Left ventricle myocardium inferior (tissue), 1 donor: ENCODE measurements around the gene HOXB3. TPM values are rescaled to one million over a fixed set of nuclear protein-coding genes. Genes with fewer than 3 reads are reported as not detected.

Experiments used
- DNase-seq: peaks from one replicate; pipeline ENCODE4 v3.0.0-alpha.2; 2020
- H3K27ac ChIP-seq: fragments of 200-600 bp; replicated peaks from 2 replicates; pipeline ENCODE4 v1.8.0; 2021
- H3K27me3 ChIP-seq: fragments of 200-600 bp; 2 replicates; pipeline ENCODE4 v1.8.0; 2021; ENCODE audit warnings: low read depth
- H3K36me3 ChIP-seq: fragments of 200-600 bp; 2 replicates; pipeline ENCODE4 v1.8.0; 2021
- H3K4me1 ChIP-seq: fragments of 200-600 bp; 2 replicates; pipeline ENCODE4 v1.8.0; 2021
- H3K4me3 ChIP-seq: fragments of 200-600 bp; 2 replicates; pipeline ENCODE4 v1.8.0; 2021; ENCODE audit warnings: mild to moderate bottlenecking, moderate library complexity
- H3K9me3 ChIP-seq: fragments of 200-600 bp; replicated peaks from 2 replicates; pipeline ENCODE4 v1.8.0; 2021
- CTCF ChIP-seq: fragments of 200-600 bp; IDR thresholded peaks from 2 replicates; pipeline ENCODE4 v1.8.0; 2021; ENCODE audit warnings: antibody characterized with exemption, mild to moderate bottlenecking, borderline replicate concordance
- intact Hi-C: fragments of 100-400 bp; cut with micrococcal nuclease; formaldehyde crosslinking; loops from one replicate; pipeline ENCODE4 v1.11.0; 2022
- total RNA-seq: library from RNA; stranded (reverse); fragmentation: NEBNext Ultra II Directional; extraction: Animal tissue kit (Norgen Biotek cat#: 25700); gene quantifications from one replicate; pipeline ENCODE4 v1.2.1, GENCODE V29; 2021
- donor health status: DM: no; HTN: yes; CAD: no; lungs with severe emphysema.

Gene HOXB3
- total RNA-seq, 1 donor from 2014 or later, result 0.91 TPM

- Histone ChIP-seq H3K4me1 (peaks cover 15% of the 10 kb centered on the region), H3K36me3 (no peaks in the 10 kb centered on the region), H3K9me3 (no peaks in the 10 kb centered on the region), H3K4me3 (no peak overlapping the region), H3K27me3 (peaks cover 100% of the 10 kb centered on the region), H3K27ac (no peak overlapping the region)
- no peak for TF ChIP-seq CTCF
- DNase-seq, result no peak
- intact Hi-C loops, result no loop called here
These were observed 44.6 kb upstream of the HOXB3 start for GRCh38 chr17:48634493-48635208.

GRCh38 chr17:48633266-48633677 lies 43.2 kb upstream of the HOXB3 start:
- no peak for TF ChIP-seq CTCF
- Histone ChIP-seq H3K36me3 (no peaks in the 10 kb centered on the region), H3K4me1 (peaks cover 15% of the 10 kb centered on the region), H3K27me3 (peaks cover 100% of the 10 kb centered on the region), H3K27ac (no peak overlapping the region), H3K9me3 (no peaks in the 10 kb centered on the region), H3K4me3 (no peak overlapping the region)
- intact Hi-C loops, result no loop called here
- DNase-seq, result no peak

- peaks cover 15% of the 10 kb centered on the region for H3K4me1 ChIP-seq
- no peak overlapping the region for H3K4me3 ChIP-seq
- H3K27ac ChIP-seq, result no peak overlapping the region
- intact Hi-C loops, result no loop called here
- TF ChIP-seq CTCF, result no peak
- no peak for DNase-seq
- H3K27me3 ChIP-seq, result peaks cover 100% of the 10 kb centered on the region
- no peaks in the 10 kb centered on the region for H3K9me3 ChIP-seq
- H3K36me3 ChIP-seq, result no peaks in the 10 kb centered on the region
These were observed 42.7 kb upstream of the HOXB3 start for GRCh38 chr17:48632579-48633265.

GRCh38 chr17:48631693-48632578 lies 41.9 kb upstream of the HOXB3 start:
- peaks cover 100% of the 10 kb centered on the region for H3K27me3 ChIP-seq
- peaks cover 16% of the 10 kb centered on the region for H3K4me1 ChIP-seq
- intact Hi-C loops, result no loop called here
- H3K9me3 ChIP-seq, result no peaks in the 10 kb centered on the region
- DNase-seq, result no peak
- no peak overlapping the region for H3K27ac ChIP-seq
- no peak overlapping the region for H3K4me3 ChIP-seq
- TF ChIP-seq CTCF, result no peak
- H3K36me3 ChIP-seq, result no peaks in the 10 kb centered on the region

- no peak for TF ChIP-seq CTCF
- Histone ChIP-seq H3K36me3 (no peaks in the 10 kb centered on the region), H3K4me1 (peaks cover 18% of the 10 kb centered on the region), H3K4me3 (no peak overlapping the region), H3K27me3 (peaks cover 100% of the 10 kb centered on the region), H3K27ac (no peak overlapping the region), H3K9me3 (no peaks in the 10 kb centered on the region)
- intact Hi-C loops, result no loop called here
- no peak for DNase-seq
These were observed 41.1 kb upstream of the HOXB3 start for GRCh38 chr17:48630925-48631692.
